Liver (tissue), 9 donors: ENCODE measurements around the gene ZC3H6. TPM values are rescaled to one million over a fixed set of nuclear protein-coding genes. Genes with fewer than 3 reads are reported as not detected.

Source experiments
- DNase-seq: peaks from one replicate; pipeline ENCODE4 v3.0.0-alpha.2; 2017; ENCODE audit warnings: low spot score
- H3K27ac ChIP-seq, 2 donors: one replicate each; pipeline ENCODE4 v1.7.0; 2013; ENCODE audit warnings: inconsistent platforms in 2 of 2, low read length in 2 of 2, control low read depth in 1 of 2, low read depth in 1 of 2, mild to moderate bottlenecking in 1 of 2
- H3K27me3 ChIP-seq, 4 donors: one replicate each; pipeline versions ENCODE4 v1.6.1 to v1.7.0; 2013; ENCODE audit warnings: low read length in 3 of 4, inconsistent platforms in 1 of 4, mild to moderate bottlenecking in 1 of 4, moderate library complexity in 1 of 4; ENCODE audit not compliant: control insufficient read depth in 4 of 4, insufficient read depth in 4 of 4
- H3K36me3 ChIP-seq, 4 donors: one replicate each; pipeline versions ENCODE4 v1.6.1 to v1.7.0; 2013; ENCODE audit warnings: low read length in 3 of 4, mild to moderate bottlenecking in 3 of 4, low read depth in 1 of 4, moderate library complexity in 1 of 4; ENCODE audit not compliant: control insufficient read depth in 4 of 4, insufficient read depth in 3 of 4
- H3K4me1 ChIP-seq, 4 donors: one replicate each; pipeline versions ENCODE4 v1.6.1 to v1.7.0; 2013; ENCODE audit warnings: low read length in 3 of 4, mild to moderate bottlenecking in 3 of 4, moderate library complexity in 1 of 4; ENCODE audit not compliant: control insufficient read depth in 4 of 4, insufficient read depth in 4 of 4
- H3K4me3 ChIP-seq, 3 donors: one replicate each; pipeline versions ENCODE4 v1.6.1 to v1.7.0; 2013; ENCODE audit warnings: low read length in 3 of 3, control low read depth in 1 of 3, low read depth in 1 of 3, mild to moderate bottlenecking in 1 of 3
- H3K9ac ChIP-seq, 2 donors: one replicate each; pipeline ENCODE4 v1.7.0; 2013; ENCODE audit warnings: low read length in 2 of 2, mild to moderate bottlenecking in 2 of 2, moderate library complexity in 2 of 2, control low read depth in 1 of 2, low read depth in 1 of 2
- H3K9me3 ChIP-seq, 4 donors: one replicate each; pipeline versions ENCODE4 v1.6.1 to v1.7.0; 2013; ENCODE audit warnings: low read length in 3 of 4; ENCODE audit not compliant: control insufficient read depth in 4 of 4
- CTCF ChIP-seq: fragments of 150-350 bp; IDR thresholded peaks from 2 replicates; pipeline ENCODE4 v1.5.1; 2017; ENCODE audit warnings: improper control_type of control experiment, low read depth, low read length; ENCODE audit not compliant: missing input control
- EGR1 ChIP-seq, 2 donors: IDR thresholded peaks; 2 replicates each; pipeline ENCODE4 v1.6.1; 2016 to 2018; ENCODE audit warnings: antibody characterized with exemption in 2 of 2, low read depth in 2 of 2
- FOXA1 ChIP-seq: IDR thresholded peaks from 2 replicates; pipeline ENCODE4 v1.6.1; 2016; ENCODE audit warnings: antibody characterized with exemption
- FOXA2 ChIP-seq: IDR thresholded peaks from 2 replicates; pipeline ENCODE4 v1.6.1; 2016; ENCODE audit warnings: antibody characterized with exemption
- GABPA ChIP-seq, 2 donors: IDR thresholded peaks in 1 of 2; conservative IDR thresholded peaks in 1 of 2; 2 replicates each; pipeline ENCODE4 v1.6.1; 2016; ENCODE audit warnings: antibody characterized with exemption in 2 of 2, mild to moderate bottlenecking in 1 of 2, moderate library complexity in 1 of 2
- HNF4A ChIP-seq, 2 donors: conservative IDR thresholded peaks; 2 replicates each; pipeline ENCODE4 v1.6.1; 2016; ENCODE audit warnings: antibody characterized with exemption in 2 of 2, mild to moderate bottlenecking in 2 of 2
- HNF4G ChIP-seq: IDR thresholded peaks from 2 replicates; pipeline ENCODE4 v1.6.1; 2016; ENCODE audit warnings: antibody characterized with exemption
- JUND ChIP-seq, 2 donors: IDR thresholded peaks; 2 replicates each; pipeline ENCODE4 v1.6.1; 2016; ENCODE audit warnings: antibody characterized with exemption in 2 of 2
- MAX ChIP-seq: IDR thresholded peaks from 2 replicates; pipeline ENCODE4 v1.6.1; 2016; ENCODE audit warnings: antibody characterized with exemption
- NR2F2 ChIP-seq: IDR thresholded peaks from 2 replicates; pipeline ENCODE4 v1.6.1; 2016; ENCODE audit warnings: antibody characterized with exemption
- RAD21 ChIP-seq, 2 donors: IDR thresholded peaks; 2 replicates each; pipeline ENCODE4 v1.6.1; 2016; ENCODE audit warnings: antibody characterized with exemption in 2 of 2, mild to moderate bottlenecking in 2 of 2
- REST ChIP-seq: IDR thresholded peaks from 2 replicates; pipeline ENCODE4 v1.6.1; 2016; ENCODE audit warnings: antibody characterized with exemption, mild to moderate bottlenecking
- RXRA ChIP-seq, 2 donors: IDR thresholded peaks; 2 replicates each; pipeline ENCODE4 v1.6.1; 2017 to 2018; ENCODE audit warnings: antibody characterized with exemption in 2 of 2, mild to moderate bottlenecking in 1 of 2
- SP1 ChIP-seq: IDR thresholded peaks from 2 replicates; pipeline ENCODE4 v1.6.1; 2018; ENCODE audit warnings: antibody characterized with exemption, mild to moderate bottlenecking
- TAF1 ChIP-seq: conservative IDR thresholded peaks from 2 replicates; pipeline ENCODE4 v1.6.1; 2016; ENCODE audit warnings: antibody characterized with exemption, mild to moderate bottlenecking
- YY1 ChIP-seq: IDR thresholded peaks from 2 replicates; pipeline ENCODE4 v1.6.1; 2016; ENCODE audit warnings: antibody characterized with exemption, mild to moderate bottlenecking
- ZBTB33 ChIP-seq: IDR thresholded peaks from 2 replicates; pipeline ENCODE4 v1.6.1; 2016; ENCODE audit warnings: antibody characterized with exemption
- WGBS: extraction: QIAGEN DNeasy Blood & Tissue Kit; methylation state at CpG from one replicate; pipeline ENCODE4 v1.1.7; 2013; 5-methylcytosine and 5-hydroxymethylcytosine counted together
- polyA plus RNA-seq, 2 donors: library from polyadenylated mRNA; stranded (reverse) in 1 of 2; unstranded in 1 of 2; fragments of 200-250 nt in 1 of 2; fragments of >200 nt in 1 of 2; fragmentation: Nextera tagmentation in 1 of 2; extraction: Ambion mirVana in 1 of 2; gene quantifications; one replicate each; pipeline versions ENCODE4 v1.2.1 to v1.2.3, GENCODE V29; 2013 to 2015
- total RNA-seq, 2 donors: library from RNA; depleted of rRNA; stranded (reverse); fragments of >200 nt; gene quantifications; one replicate each; pipeline ENCODE4 v1.2.3, GENCODE V29; 2014
- TF ChIP-seq, protein P1 (sequence below): IDR thresholded peaks from 2 replicates; pipeline ENCODE4 v1.6.1; 2016; ENCODE audit warnings: antibody characterized with exemption
- donor health status: healthy.
- donor health status: healthy.
- donor health status: healthy.
- donor health status: healthy.
- donor health status: healthy.

Gene ZC3H6
- total and polyA plus RNA-seq, 4 donors = 0.32 to 5.8 (median 2.3) TPM

DNA sequence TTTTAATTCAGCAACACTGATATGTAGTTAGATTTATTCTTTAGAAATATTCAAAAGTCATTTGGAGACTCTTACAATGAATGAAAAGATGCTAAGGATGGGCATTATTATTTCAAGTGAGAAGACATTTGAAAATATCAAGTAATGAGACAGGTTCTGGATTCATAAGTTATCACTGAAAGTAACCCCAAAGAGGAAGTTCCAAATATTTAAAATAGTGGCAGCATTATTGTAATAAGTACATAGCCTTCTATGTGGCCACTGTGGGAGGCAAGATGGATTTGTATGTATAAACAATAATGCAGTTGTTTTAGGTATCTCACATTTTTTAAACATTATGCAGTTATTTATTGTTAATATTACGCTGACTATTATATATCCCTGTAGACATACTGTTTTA lies 29.7 kb downstream of the ZC3H6 start:
- Histone ChIP-seq H3K9ac (no peak overlapping the region), H3K4me3 (no peak overlapping the region), H3K27ac (no peak overlapping the region), H3K9me3 (no peaks in the 10 kb centered on the region), H3K27me3 (no peaks in the 10 kb centered on the region), H3K4me1 (peaks cover 0 to 5% (median 1%) of the 10 kb centered on the region in 4 donors), H3K36me3 (no peaks in the 10 kb centered on the region)
- 96% methylated on average over 1 of the region's 1 CpG for WGBS
- TF ChIP-seq ZBTB33 (no peak), RXRA (IDR thresholded peaks at IDR 0.05) (no peak), SP1 (no peak), REST (no peak)
- DNase-seq = no peak

GRCh38 chr2:112310906-112311305 lies 35.5 kb downstream of the ZC3H6 start:
- Histone ChIP-seq H3K36me3 (no peaks in the 10 kb centered on the region), H3K4me3 (no peak overlapping the region)
- TF ChIP-seq, protein P1, sequence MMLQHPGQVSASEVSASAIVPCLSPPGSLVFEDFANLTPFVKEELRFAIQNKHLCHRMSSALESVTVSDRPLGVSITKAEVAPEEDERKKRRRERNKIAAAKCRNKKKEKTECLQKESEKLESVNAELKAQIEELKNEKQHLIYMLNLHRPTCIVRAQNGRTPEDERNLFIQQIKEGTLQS = no peak
- TF ChIP-seq MAX (no peak), RAD21 (IDR thresholded peaks at IDR 0.05) (no peak), EGR1 (IDR thresholded peaks at IDR 0.05; ENCODE audit: low read depth in 2 of 2) (no peak), FOXA1 (no peak), TAF1 (no peak), SP1 (no peak), REST (no peak), RXRA (IDR thresholded peaks at IDR 0.05) (no peak), FOXA2 (no peak), HNF4G (no peak), JUND (IDR thresholded peaks at IDR 0.05) (no peak), GABPA (IDR thresholded peaks at IDR 0.05 in 1 of 2, conservative IDR thresholded peaks at IDR 0.05 in 1 of 2) (no peak), CTCF (no peak), NR2F2 (no peak), ZBTB33 (no peak), YY1 (no peak), HNF4A (conservative IDR thresholded peaks at IDR 0.05) (no peak)

More at GRCh38 chr2:112310906-112311305, 35.5 kb downstream of the ZC3H6 start:
- no peak overlapping the region for H3K9ac ChIP-seq
- H3K9me3 ChIP-seq = no peaks in the 10 kb centered on the region
- H3K27ac ChIP-seq = no peak overlapping the region
- DNase-seq = no peak
- H3K27me3 ChIP-seq = no peaks in the 10 kb centered on the region
- H3K4me1 ChIP-seq = peaks cover 0 to 24% (median 6%) of the 10 kb centered on the region in 4 donors
